ENCODE measurements around the gene ZDHHC8.

- TF ChIP-seq POLR2AphosphoS5 (IDR thresholded peaks at IDR 0.05; ENCODE audit: insufficient read depth in 1 of 2, low read depth in 1 of 2) (no peak), CTCF (IDR thresholded peaks at IDR 0.05) (no peak)
Measured at GRCh38 chr22:20133930-20134549, 2.4 kb downstream of the ZDHHC8 start.

Measured in vagina (tissue), 2 donors.